NCI-H524 (cell line): Measurements from ENCODE around the gene MRPS18C.
"Not testable (repeated sequence)": the region's sequence is repeated elsewhere in the genome, so short reads cannot be mapped to it uniquely, and the experiment has no call there.

Experiments
- DNase-seq, 2 experiments: peaks; one replicate each; lab custom pipeline; 2025; lab: John Stamatoyannopoulos, UW

Gene MRPS18C

GRCh38 chr4:83455281-83456183 lies at the start of gene MRPS18C, which contains the start of gene HELQ:
TSS of gene MRPS18C (plus strand) at chr4:83456058. CDS start at chr4:83456078, 20 bp downstream.
TSS of gene HELQ (minus strand) at chr4:83455823. CDS start at chr4:83455693, 130 bp downstream.
- DNase-seq: peak; percentile 92 to 94

- no peak for DNase-seq
These were observed 47.0 kb upstream of the MRPS18C start for GRCh38 chr4:83408908-83409307.

DNA sequence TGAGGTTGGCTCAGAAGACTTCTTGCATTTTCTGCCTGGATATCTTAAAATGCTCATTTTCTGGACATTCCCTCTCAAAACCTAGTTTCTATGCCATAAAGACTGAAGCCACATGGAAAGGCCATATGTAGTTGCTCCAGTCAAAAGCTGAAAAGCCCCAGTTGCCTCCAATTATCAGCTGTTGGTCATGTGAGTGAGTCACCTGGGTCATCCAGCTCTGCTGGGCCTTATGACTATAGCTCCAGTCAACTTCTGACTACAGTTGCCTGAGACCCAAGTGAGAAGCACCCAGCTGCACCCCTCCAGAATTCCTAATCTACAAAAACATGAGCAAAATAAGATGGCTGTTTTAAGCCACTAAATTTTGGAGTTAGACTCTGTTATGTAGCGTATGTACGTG lies 42.2 kb upstream of the MRPS18C start:
- DNase-seq: no peak

- DNase-seq: no peak
These were observed 38.3 kb upstream of the MRPS18C start for GRCh38 chr4:83417566-83417965.

GRCh38 chr4:83418211-83418610 lies 37.6 kb upstream of the MRPS18C start:
- DNase-seq: no peak

GRCh38 chr4:83431200-83431599 lies 24.7 kb upstream of the MRPS18C start:
- no peak for DNase-seq

GRCh38 chr4:83436680-83437079 lies 19.2 kb upstream of the MRPS18C start:
- DNase-seq: no peak

DNA sequence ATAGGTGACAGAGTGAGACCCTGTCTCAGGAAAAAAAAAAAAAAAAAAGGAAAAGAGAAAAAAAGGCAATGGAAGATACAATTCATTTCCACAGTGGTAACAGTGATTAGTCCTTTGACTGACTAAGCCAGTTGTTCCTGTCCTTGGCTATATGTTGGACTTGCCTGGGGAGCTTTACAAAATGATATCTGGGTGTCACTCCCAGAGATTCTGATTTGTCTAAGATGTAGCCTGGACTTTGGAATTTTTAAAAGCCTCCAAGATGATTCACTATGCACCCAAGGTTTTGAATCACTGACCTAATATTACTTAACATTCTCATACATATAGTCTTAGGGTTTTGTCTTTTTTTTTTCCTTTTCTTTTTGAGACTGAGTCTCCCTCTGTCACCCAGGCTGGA lies 17.1 kb upstream of the MRPS18C start:
- DNase-seq: no peak

DNA sequence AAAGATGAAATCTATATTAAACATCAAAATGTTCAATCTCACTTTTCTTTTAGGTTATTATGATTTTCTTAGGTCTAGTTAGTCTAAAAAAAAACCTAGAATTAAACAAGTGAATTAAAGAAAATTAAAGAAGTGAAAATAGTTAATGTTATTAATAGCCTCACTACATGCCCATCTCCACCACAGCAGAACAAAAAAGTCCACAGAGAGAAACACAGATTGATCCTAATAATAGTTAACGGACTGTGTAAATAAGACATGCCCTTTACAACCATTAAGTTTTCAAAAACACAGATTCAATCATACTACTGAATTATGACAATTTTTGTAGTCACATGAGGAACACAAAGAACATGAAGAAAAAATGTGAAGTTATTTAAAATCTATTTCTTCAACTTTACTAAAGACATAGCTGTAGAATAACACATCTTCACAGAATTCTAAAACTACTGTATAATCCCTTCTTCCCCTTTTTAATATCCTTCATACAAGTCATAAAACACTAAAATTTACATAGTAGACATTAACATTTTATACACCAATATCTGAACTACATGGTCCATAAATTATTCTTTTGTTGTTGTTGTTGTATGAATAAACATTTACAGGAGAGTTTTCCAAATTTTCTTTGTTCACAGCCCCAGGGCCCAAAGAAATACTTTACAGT lies 15.6 kb upstream of the MRPS18C start:
- DNase-seq: no peak

DNA sequence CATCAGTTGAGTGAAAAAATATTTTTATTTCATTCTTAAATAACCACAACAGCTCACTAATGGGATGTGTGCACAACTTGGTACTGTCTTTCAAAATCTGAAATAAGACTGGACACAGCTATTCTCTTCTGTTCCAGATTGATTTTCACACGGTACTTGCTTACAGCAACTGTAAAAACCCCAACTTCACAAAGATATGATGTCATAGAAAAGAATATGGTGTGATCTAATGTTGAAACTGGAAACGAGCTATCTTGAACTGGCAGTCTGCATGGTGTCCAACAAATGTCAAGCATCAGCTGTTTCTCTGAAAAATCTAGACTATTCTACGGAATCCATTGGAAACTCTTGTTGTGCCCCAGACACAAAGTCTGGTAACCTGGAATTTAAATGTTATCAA lies 15.0 kb upstream of the MRPS18C start:
- no peak for DNase-seq

GRCh38 chr4:83449009-83449408 lies 6.8 kb upstream of the MRPS18C start:
- DNase-seq: no peak

DNA sequence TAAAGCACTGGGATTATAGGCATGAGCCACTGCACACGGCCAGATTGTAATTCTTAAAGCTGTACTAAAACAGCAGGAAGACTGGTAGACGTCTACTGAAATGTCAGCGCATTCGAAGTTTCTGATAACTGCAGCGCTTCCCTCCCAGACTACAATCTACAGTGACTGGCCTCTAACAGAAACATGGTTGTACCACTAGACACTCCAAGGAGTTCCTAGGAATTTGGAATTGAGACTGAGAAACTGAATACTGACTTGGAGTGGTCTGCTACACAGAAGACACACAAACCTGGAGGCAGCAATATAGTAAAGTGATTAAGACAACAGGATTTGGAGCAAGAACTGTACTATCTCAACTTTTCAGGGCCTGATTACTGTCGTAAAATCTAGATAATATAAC lies 1.2 kb upstream of the MRPS18C start:
- no peak for DNase-seq

DNA sequence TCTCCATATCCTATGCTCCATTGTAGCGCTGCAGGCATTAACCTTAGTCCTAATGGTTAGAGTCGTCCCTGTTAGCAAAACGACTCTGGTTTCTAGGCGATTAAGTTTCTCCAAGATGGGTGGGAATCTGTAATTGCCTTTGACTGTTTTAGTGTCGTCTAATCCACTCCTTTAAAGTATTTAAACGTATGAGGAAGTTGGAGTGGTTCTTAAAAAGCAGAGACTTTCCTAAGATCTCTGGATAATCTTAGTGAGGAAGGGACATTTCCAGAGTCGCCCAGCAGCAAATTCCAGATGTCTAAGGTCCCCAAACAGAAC lies 285 bp downstream of the MRPS18C start:
- no peak for DNase-seq

DNA sequence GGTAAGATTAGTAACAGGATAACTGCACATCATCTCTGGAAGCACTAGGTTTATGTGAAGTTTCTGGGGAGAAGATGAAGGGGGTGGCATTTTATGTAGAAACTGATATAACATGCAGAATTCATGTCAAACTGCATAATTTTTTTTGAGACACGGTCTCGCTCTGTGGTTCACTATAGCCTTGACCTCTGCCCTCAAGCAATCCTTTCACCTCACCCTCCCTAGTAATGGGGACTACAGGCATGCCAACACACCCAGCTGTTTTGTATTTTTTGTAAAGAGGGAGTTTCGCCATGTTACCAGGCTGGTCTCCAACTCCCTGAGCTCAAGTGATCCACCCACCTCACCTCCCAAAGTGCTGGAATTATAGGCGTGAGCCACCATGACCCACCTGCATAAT lies 17.6 kb downstream of the MRPS18C start:
- DNase-seq: no peak

DNA sequence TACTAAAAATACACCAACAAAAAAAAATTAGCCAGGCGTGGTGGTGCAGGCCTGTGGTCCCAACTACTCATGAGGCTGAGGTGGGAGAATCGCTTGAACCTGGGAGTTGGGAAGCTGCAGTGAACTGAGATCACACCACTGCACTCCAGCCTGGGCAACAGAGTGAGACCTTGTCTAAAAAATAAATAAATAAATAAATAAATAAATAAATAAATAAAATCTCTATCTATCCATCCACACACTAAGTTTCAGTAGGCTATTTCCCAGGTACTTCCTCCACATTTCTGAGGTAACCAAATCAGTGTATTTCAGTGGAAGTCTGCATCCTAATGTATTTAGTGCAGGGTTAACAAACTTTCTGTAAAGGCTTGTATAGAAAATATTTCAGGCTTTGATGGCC lies 18.1 kb downstream of the MRPS18C start:
- DNase-seq: no peak

GRCh38 chr4:83484500-83485461 lies 28.9 kb downstream of the MRPS18C start, which contains the start of gene ABRAXAS1:
TSS of gene ABRAXAS1 (minus strand) at chr4:83485100. CDS start at chr4:83485072, 28 bp downstream.
- peak; percentile 73 to 77 for DNase-seq

DNA sequence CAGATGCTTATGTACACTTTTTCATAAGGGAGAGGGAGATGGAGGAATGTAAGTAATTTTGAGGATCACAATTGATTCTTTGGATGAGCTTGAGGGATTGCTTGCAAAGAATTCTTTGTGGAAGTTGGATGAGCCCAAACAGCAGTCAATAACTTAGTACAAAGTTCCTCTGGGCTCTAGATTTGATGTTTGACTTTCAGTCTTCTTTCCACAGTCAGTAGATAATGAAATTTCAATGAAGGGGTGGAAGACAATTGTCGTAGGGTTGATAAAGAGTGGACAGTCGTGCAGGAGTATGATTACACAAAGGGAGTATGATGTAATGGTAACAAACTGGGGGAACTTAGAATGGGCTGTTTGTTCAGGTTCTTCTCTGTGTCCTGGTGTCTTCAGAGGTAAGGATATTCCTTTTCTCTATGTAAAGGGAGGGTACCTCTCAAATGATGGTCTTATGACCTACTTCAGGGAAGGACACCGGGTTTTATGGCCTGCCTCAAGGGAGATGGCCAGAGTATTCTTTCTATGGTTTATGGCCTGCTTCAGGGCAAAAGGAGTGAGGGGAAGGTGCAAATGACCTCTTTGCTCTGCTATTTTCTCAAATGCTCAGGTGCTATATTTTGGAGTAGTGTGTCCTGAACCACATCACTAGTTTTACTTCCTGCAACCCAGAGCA lies 30.7 kb downstream of the MRPS18C start:
- no peak for DNase-seq

GRCh38 chr4:83489711-83490326 lies 34.0 kb downstream of the MRPS18C start:
- DNase-seq: no peak

- peak in 1 of 2 experiments; percentile 0 for DNase-seq
These were observed 35.1 kb downstream of the MRPS18C start for GRCh38 chr4:83490876-83491450.

- not testable (repeated sequence) for DNase-seq
These were observed 40.4 kb downstream of the MRPS18C start for GRCh38 chr4:83496085-83496917.
